Activated gamma-delta T cell (primary cell): ENCODE measurements around the gene CCDC97.

Experiments
- DNase-seq: peaks from one replicate; lab custom pipeline; 2025; lab: John Stamatoyannopoulos, UW

CCDC97 gene

GRCh38 chr19:41320185-41320518 is 10.2 kb downstream of the CCDC97 start:
- DNase-seq: no peak

- no peak for DNase-seq
Measured at GRCh38 chr19:41320568-41320967, 10.6 kb downstream of the CCDC97 start.

GRCh38 chr19:41321204-41321599 is 11.2 kb downstream of the CCDC97 start:
- no peak for DNase-seq

DNA sequence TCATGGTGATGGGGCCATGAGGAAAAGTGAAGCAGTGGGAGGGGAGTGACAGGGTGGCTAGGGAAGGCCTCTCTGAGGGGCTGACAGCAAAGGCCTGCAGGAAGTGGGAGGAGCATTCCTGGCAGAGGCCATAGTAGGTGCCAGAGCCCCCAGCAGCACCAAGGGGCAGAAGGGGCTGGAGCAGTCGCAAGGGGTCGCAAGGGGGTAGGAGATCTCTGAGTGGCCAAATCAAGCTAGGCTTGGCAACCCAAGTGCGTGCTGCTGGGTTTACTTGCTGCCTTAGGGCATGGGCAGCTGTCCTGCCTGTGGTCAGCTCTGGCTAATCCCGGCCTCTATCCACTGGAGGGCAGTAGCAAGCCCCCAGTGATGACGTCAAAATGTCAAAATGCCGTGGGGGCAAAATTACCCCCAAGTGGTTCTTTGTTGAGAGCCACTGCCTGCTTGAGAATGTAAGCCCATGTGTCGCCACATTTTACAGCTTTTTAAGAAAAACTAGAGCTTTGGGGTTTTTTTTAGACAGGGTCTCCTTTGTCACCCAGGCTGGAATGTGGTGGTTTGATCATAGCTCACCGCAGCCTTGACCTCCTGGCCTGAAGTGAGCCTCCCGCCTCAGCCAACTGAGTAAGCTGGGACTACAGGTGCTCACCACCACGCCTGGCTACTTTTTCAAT is 11.8 kb downstream of the CCDC97 start:
- no peak for DNase-seq

DNA sequence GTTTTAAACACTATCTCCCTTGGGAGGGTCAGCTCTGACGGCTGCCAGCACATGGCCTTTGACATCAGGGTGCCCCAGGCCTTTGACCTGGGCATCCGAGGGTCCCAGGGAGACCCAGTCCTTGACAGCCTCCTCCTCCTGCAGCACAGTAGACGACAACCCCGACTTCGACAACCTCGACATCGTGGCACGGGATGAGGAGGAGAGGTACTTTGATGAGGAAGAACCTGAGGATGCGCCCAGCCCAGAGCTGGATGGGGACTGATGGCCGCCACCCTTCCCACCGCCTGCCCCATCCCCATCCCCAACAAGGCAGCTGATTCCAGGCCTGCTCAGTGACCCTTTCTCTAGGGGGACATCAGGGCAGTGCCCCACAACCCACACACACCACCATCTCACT is 12.5 kb downstream of the CCDC97 start:
- DNase-seq: no peak

DNA sequence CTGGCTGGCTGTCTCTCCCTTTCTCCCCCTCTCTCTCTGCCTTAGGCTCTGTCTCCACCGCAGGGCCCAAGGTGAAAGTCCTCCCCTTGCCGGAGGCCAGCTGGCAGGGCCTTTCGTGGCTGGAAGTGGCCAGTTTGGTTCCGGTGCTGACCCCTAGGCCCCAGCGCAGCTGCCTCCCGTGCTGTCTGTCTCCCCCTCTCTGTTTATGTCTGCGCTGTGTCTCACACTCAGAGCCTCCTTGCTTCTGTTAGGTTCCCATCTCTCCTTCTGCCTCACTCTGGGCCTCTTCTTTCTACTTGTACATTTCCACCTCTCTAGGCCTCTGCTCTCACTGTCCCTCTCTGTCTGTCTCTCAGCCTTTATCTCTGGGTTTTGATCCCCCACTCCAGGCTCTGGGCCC is 13.1 kb downstream of the CCDC97 start:
- no peak for DNase-seq

GRCh38 chr19:41323430-41324125 is 13.6 kb downstream of the CCDC97 start:
- no peak for DNase-seq

DNA sequence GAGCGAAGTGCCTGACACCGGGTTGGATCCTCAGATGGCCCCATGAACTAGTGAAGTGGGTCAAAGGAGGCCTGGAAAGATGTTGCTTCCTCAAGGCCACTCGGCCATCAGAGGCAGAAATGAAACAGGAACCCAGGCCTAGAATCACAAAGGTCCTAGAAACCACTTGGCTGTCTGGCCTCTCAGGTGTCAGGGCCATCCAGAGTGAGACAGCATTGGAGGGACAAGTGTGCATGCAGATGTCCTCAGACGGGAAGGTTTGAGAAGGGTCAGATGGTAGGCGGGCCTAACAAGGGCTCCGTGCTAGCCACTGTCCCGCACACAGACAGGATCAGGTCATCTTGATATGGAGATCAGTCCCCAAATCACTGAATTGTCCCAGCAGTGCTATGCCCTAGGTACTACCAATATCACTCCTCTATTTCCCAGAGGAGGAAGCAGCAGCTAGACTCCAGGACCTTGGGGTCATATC is 14.3 kb downstream of the CCDC97 start:
- DNase-seq: no peak

- peak; percentile 60 for DNase-seq
Measured at GRCh38 chr19:41324921-41325639, 15.1 kb downstream of the CCDC97 start.

DNA sequence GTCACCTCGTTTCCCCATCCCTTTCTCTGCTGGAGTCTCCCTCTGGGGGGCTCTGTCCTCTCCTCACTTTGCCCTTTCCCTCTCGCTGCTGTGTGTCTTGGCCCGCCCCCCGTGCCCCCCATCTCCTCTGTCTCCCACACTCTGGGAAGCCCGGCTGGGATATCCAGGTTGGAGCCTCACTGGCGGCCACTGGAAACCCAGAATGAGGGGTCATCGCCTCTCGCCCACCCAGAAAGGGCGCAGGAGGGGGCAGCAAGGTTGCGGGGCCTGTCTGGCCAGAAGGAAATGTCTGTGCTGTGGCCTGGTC is 15.6 kb downstream of the CCDC97 start:
- no peak for DNase-seq

DNA sequence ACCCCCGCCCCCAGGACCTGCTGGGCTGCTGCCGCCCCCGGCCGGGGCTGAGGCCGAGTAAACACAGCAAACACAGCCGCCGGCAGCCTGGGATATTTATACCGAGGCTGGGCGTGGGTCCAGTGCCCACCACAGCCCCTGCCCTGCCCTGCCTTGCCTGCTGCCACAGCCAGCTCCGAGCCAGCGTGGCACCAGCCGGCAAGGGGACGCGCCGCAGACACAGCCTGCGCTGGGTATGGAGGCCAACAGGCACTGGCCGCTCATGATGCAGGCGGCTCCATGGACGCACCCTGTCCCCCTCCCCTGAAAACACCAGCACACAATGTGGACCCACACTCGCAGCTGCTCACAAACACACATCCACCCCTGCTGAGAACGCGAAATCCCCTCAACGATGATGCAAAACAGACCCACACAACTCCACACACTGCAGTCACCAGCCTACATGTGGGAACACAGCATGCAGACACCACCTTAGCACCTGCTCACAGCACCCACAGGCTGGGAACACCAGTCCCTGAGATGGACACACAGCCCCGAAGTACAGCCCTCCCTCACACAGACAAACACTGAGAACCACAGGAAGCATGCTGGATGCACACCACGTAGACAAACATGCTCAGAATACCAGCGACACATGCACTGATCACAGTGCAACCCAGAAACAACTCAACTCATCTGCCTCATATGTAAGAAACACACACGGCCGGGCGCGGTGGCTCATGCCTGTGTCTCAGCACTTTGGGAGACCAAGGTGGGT is 16.2 kb downstream of the CCDC97 start:
- DNase-seq: no peak

GRCh38 chr19:41327076-41327575 is 17.2 kb downstream of the CCDC97 start:
- DNase-seq: no peak

GRCh38 chr19:41327576-41328156 is 17.7 kb downstream of the CCDC97 start:
- DNase-seq: peak; percentile 97

DNA sequence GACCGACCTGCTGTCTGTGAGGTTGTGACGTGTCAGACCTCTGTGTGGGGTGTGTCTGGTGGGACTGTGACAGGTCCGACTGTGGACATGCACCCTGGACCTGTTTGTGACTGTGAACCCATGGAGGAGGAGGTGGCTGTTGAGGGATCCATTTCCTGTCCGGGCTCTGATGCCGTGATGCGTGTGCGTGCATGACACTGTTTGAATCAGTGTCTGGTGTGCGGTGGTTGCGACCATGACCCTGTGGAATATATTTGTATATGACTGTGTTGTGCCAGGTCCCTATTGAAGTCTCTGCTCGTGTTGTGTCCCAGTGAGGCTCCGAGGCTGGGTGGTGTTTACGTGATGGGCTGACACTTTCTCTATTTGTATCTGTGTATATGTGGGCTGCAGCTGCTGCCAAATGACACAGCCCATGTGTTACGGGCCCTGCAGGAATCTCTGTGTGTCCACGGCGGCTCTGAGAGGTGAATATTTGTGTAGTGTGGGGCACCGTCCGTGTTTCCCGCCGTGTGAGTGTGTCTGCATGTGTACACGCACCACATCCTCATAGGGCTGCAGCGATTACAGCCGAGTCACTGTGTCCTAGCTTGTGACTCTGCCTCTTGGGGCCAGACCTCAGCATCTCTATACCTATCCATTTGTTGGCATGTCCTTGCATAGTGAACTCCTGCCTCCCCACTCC is 18.3 kb downstream of the CCDC97 start:
- DNase-seq: no peak

- DNase-seq: no peak
Measured at GRCh38 chr19:41328842-41329225, 18.9 kb downstream of the CCDC97 start.

- DNase-seq: no peak
Measured at GRCh38 chr19:41330481-41330880, 20.5 kb downstream of the CCDC97 start.

DNA sequence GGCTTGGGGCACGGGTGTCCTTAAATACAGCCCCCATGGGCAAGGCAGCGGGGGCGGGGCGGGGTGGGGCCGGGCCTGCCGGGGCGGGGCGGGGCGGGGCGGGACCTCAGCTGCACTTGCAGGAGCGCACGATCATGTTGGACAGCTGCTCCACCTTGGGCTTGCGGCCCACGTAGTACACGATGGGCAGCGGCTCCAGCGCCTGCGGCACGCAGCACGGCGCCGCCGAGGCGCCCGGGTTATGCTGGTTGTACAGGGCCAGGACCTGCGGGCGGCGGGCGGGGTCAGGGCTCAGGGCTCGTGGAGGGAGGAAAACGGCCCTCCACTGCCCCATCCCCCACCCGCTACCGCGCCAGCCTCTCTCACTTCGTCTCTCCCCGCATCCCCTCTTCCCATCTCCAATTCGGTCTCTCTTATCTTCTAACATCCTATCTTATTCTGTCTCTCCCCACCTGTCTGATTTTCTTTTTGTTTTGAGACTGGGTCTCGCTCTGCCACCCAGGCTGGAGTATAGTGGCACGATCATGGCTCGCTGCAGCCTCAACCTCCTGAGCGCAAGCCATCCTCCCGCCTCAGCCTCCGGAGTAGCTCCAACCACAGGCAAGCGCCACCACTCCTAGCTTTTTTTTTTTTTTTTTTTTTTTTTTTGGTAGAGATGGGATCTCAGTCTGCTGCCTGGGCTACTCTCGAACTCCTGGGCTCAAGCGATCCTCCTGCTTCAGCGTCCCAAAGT is 21.1 kb downstream of the CCDC97 start:
- DNase-seq: no peak

GRCh38 chr19:41332000-41332399 is 22.0 kb downstream of the CCDC97 start:
- no peak for DNase-seq

DNA sequence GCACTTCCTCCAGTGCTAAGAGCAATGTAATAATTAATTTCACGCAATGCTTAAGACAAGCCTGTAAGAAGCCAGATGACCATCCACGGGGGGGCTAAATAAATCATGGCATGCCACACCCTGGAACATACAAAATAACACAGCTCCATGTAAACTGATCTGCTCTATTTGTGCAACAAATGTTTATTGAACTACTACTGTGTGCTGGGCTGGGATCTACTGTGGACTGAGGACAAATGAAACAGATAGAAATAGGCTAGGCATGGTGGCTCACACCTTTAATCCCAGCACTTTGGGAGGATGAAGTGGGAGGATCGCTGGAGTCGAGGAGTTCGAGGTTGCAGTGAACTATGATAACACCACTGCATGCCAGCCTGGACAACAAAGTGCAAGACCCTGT is 22.5 kb downstream of the CCDC97 start:
- no peak for DNase-seq

GRCh38 chr19:41334793-41335192 is 24.8 kb downstream of the CCDC97 start:
- DNase-seq: no peak

DNA sequence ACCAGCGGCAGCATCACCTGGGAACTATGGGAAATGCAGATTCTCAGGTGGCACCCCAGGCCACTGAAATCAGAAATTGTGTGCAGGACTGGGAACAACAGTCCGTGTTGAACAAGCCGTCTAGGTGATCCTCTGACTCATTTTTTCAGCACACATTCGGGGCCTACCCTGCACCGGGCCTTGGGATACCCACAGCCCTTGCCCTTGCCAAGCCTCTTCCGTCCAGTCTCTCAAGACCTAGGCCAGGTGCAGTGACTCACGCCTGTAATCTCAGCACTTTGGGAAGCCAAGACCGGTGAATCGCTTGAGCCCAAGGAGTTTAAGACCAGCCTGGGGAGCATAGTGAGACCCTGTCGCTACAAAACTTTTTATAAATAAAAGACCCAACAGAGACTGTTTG is 25.5 kb downstream of the CCDC97 start:
- no peak for DNase-seq
